Gastrocnemius medialis (tissue), 4 donors: ENCODE measurements around the gene SCT. TPM values are rescaled to one million over a fixed set of nuclear protein-coding genes. Genes with fewer than 3 reads are reported as not detected.

Experiments
- ATAC-seq, 2 donors: fragments of 150-250 bp; one replicate each; pipeline ENCODE4 v1.9.1; 2016
- DNase-seq, 2 donors: peaks; one replicate each; pipeline ENCODE4 v3.0.0-alpha.2; 2019
- H3K27ac ChIP-seq, 4 donors: fragments of 200-600 bp; sonication (generic); 1 replicate in 1 of 4; 2 replicates in 3 of 4; pipeline ENCODE4 v1.5.1; 2016 to 2018; ENCODE audit warnings: mild to moderate bottlenecking in 2 of 4, moderate library complexity in 1 of 4
- H3K27me3 ChIP-seq, 3 donors: fragments of 200-600 bp; sonication (generic) in 2 of 3; 1 replicate in 1 of 3; 2 replicates in 2 of 3; pipeline versions ENCODE4 v1.5.1 to v1.6.0; 2016 to 2019; ENCODE audit warnings: mild to moderate bottlenecking in 1 of 3, moderate library complexity in 1 of 3
- H3K36me3 ChIP-seq, 2 donors: fragments of 200-600 bp; sonication (generic) in 1 of 2; one replicate each; pipeline ENCODE4 v1.5.1; 2017 to 2018
- H3K4me1 ChIP-seq, 2 donors: fragments of 200-600 bp; sonication (generic) in 1 of 2; one replicate each; pipeline ENCODE4 v1.5.1; 2016 to 2017; ENCODE audit warnings: mild to moderate bottlenecking in 2 of 2
- H3K4me3 ChIP-seq, 4 donors: fragments of 200-600 bp; sonication (generic) in 3 of 4; 1 replicate in 1 of 4; 2 replicates in 3 of 4; pipeline ENCODE4 v1.5.1; 2016 to 2019; ENCODE audit warnings: mild to moderate bottlenecking in 2 of 4
- H3K9me3 ChIP-seq, 3 donors: fragments of 200-600 bp; sonication (generic) in 2 of 3; 1 replicate in 1 of 3; 2 replicates in 2 of 3; pipeline ENCODE4 v1.5.1; 2016 to 2019
- CTCF ChIP-seq, 5 experiments: fragments of 450-650 bp in 3 of 5; fragments of 200-600 bp in 2 of 5; sonication (generic) in 2 of 5; IDR thresholded peaks in 4 of 5; conservative IDR thresholded peaks in 1 of 5; 1 replicate in 4 of 5; 2 replicates in 1 of 5; pipeline ENCODE4 v1.5.1; 2016 to 2019; ENCODE audit warnings: antibody characterized with exemption in 5 of 5, mild to moderate bottlenecking in 3 of 5, moderate library complexity in 3 of 5
- POLR2A ChIP-seq, 2 donors: fragments of 450-650 bp; IDR thresholded peaks; one replicate each; pipeline ENCODE4 v1.6.1; 2017; ENCODE audit warnings: antibody characterized with exemption in 2 of 2, mild to moderate bottlenecking in 2 of 2, moderate library complexity in 2 of 2
- in situ Hi-C, 4 donors: fragments of 200-750 bp; cut with MboI; loops; one replicate each; pipeline versions ENCODE4 v1.15.0 to v1.8.0; 2017; ENCODE audit warnings: low sequenced_read_pairs in 4 of 4
- intact Hi-C: fragments of 100-400 bp; cut with DNase I; formaldehyde crosslinking; loops from one replicate; pipeline ENCODE4 v1.15.1; 2023; ENCODE audit warnings: low total_unique reads
- total RNA-seq, 4 donors: library from RNA; depleted of rRNA; stranded (reverse); fragments of >200 nt; gene quantifications; one replicate each; pipeline versions ENCODE4 v1.1.0 to v1.2.3, GENCODE V29; 2016

SCT gene
- total RNA-seq, 4 donors from 2014 or later, result not detected

DNA sequence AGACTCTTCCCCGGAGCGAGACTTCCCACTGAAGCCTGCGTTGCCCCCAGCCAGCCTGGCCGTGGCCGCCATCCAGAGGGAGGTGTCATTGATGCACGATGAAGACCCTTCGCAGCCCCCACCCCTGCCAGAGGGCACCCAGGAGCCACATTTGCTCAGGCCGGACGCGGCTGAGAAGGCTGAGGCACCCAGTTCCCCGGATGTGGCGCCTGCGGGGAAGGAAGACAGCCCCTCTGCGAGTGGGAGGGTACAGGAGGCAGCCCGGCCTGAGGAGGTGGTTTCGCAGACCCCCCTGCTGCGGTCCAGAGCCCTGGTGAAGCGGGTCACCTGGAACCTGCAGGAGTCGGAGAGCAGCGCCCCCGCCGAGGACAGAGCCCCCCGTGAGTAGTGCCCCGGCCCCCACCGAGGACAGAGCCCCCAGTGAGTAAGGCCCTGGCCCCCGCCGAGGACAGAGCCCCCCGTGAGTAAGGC is 17.6 kb downstream of the SCT start:
- no peak overlapping the region for H3K4me3 ChIP-seq
- DNase-seq, result no peak
- intact Hi-C loops, result no loop called here
- in situ Hi-C loops, result no loop called here
- H3K27ac ChIP-seq, result no peak overlapping the region
- H3K9me3 ChIP-seq, result no peaks in the 10 kb centered on the region
- H3K4me1 ChIP-seq, result peaks cover 24 to 28% of the 10 kb centered on the region in 2 donors
- H3K27me3 ChIP-seq, result no peaks in the 10 kb centered on the region
- H3K36me3 ChIP-seq, result peaks cover 0 to 84% of the 10 kb centered on the region in 2 donors
- no peak for TF ChIP-seq POLR2A (IDR thresholded peaks at IDR 0.05)
- TF ChIP-seq CTCF (IDR thresholded peaks at IDR 0.05 in 4 of 5, conservative IDR thresholded peaks at IDR 0.05 in 1 of 5), result no peak
- no peak for ATAC-seq

DNA sequence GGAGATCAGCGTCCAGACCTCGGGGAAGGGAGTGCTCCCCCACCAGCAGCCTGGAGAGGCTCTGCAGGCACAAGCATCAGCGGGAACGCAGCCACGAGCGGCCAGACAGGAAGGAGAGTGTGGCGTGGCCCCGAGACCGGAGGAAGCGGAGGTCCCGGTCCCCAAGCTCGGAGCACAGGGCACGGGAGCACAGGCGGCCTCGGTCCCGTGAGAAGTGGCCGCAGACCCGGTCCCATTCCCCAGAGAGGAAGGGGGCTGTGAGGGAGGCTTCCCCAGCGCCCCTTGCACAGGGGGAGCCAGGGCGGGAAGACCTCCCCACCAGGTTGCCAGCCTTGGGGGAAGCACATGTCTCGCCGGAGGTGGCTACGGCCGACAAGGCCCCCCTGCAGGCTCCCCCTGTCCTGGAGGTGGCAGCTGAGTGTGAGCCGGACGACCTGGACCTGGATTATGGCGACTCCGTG is 18.2 kb downstream of the SCT start:
- DNase-seq, result no peak
- intact Hi-C loops, result no loop called here

GRCh38 chr11:607971-608659 is 18.9 kb downstream of the SCT start:
- in situ Hi-C loops, result no loop called here
- ATAC-seq, result no peak
- H3K4me3 ChIP-seq, result no peak overlapping the region

More for the DNA sequence above, 18.2 kb downstream of the SCT start:
- TF ChIP-seq CTCF (IDR thresholded peaks at IDR 0.05 in 4 of 5, conservative IDR thresholded peaks at IDR 0.05 in 1 of 5), result no peak
- TF ChIP-seq POLR2A (IDR thresholded peaks at IDR 0.05), result no peak
- Histone ChIP-seq H3K27ac (no peak overlapping the region), H3K9me3 (no peaks in the 10 kb centered on the region), H3K4me3 (no peak overlapping the region), H3K27me3 (no peaks in the 10 kb centered on the region), H3K36me3 (peaks cover 0 to 89% of the 10 kb centered on the region in 2 donors), H3K4me1 (peaks cover 18 to 23% of the 10 kb centered on the region in 2 donors)
- in situ Hi-C loops, result no loop called here
- ATAC-seq, result no peak

DNA sequence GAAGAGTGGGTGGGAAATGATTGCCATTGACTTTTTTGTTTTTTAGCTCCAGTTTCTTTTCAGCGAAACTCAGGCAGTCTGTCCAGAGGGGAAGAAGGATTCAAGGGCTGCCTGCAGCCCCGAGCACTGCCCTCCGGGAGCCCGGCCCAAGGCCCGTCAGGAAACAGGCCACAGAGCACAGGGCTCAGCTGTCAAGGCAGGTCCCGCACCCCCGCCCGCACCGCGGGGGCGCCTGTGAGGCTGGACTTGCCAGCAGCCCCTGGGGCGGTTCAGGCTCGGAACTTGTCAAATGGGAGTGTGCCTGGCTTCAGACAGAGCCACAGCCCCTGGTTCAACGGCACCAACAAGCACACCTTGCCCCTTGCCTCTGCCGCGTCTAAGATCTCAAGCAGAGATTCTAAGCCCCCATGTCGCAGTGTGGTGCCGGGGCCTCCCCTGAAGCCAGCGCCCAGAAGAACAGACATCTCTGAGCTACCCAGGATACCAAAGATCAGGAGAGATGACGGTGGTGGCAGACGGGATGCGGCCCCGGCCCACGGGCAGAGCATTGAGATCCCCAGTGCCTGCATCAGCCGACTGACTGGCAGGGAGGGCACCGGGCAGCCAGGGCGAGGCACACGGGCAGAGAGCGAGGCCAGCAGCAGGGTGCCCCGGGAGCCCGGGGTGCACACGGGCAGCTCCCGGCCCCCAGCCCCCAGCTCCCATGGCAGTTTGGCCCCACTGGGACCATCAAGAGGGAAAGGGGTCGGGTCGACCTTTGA is 19.8 kb downstream of the SCT start:
- no peak for TF ChIP-seq POLR2A (IDR thresholded peaks at IDR 0.05)
- no peak for TF ChIP-seq CTCF (IDR thresholded peaks at IDR 0.05 in 4 of 5, conservative IDR thresholded peaks at IDR 0.05 in 1 of 5)
- DNase-seq (no peak), ATAC-seq (no peak)
- peaks cover 0 to 96% of the 10 kb centered on the region in 2 donors for H3K36me3 ChIP-seq
- no peaks in the 10 kb centered on the region for H3K27me3 ChIP-seq
- intact Hi-C loops (no loop called here), in situ Hi-C loops (no loop called here)
- H3K27ac ChIP-seq, result no peak overlapping the region
- no peak overlapping the region for H3K4me3 ChIP-seq
- no peaks in the 10 kb centered on the region for H3K9me3 ChIP-seq
- H3K4me1 ChIP-seq, result peaks cover 5 to 7% of the 10 kb centered on the region in 2 donors

More at GRCh38 chr11:607971-608659, 18.9 kb downstream of the SCT start:
- no peak for DNase-seq
- Histone ChIP-seq H3K9me3 (no peaks in the 10 kb centered on the region), H3K36me3 (peaks cover 0 to 92% of the 10 kb centered on the region in 2 donors), H3K27ac (no peak overlapping the region), H3K4me1 (peaks cover 14 to 16% of the 10 kb centered on the region in 2 donors), H3K27me3 (no peaks in the 10 kb centered on the region)
- intact Hi-C loops, result no loop called here
- TF ChIP-seq CTCF (IDR thresholded peaks at IDR 0.05 in 4 of 5, conservative IDR thresholded peaks at IDR 0.05 in 1 of 5) (no peak), POLR2A (IDR thresholded peaks at IDR 0.05) (no peak)
